Urothelium cell line (cell line): Measurements from ENCODE around the gene OGFR.

Experiments
- DNase-seq: peaks from one replicate; pipeline ENCODE4 v3.0.0; 2011; ENCODE audit warnings: low spot score, mixed read lengths
- FAIRE-seq: peaks from 2 replicates; lab custom pipeline; 2011; peaks lifted over from hg19 to GRCh38; lab: Jason Lieb, UNC

OGFR gene

GRCh38 chr20:62824476-62825332, 20.1 kb downstream of the OGFR start:
- FAIRE-seq: no peak

GRCh38 chr20:62825333-62825985, 20.8 kb downstream of the OGFR start:
- peak; percentile 61 for FAIRE-seq
- no peak for DNase-seq

More at GRCh38 chr20:62824476-62825332, 20.1 kb downstream of the OGFR start:
- DNase-seq: peak; percentile 77

- DNase-seq (no peak), FAIRE-seq (no peak)
These were observed 21.5 kb downstream of the OGFR start for GRCh38 chr20:62825986-62826645.

- FAIRE-seq (no peak), DNase-seq (no peak)
These were observed 22.1 kb downstream of the OGFR start for GRCh38 chr20:62826646-62827310.

GRCh38 chr20:62827311-62828038, 22.8 kb downstream of the OGFR start:
- FAIRE-seq (no peak), DNase-seq (no peak)

- no peak for DNase-seq
These were observed 23.4 kb downstream of the OGFR start for GRCh38 chr20:62828051-62828450.

GRCh38 chr20:62828511-62829230, 24.0 kb downstream of the OGFR start:
- FAIRE-seq: peak; percentile 89

More at GRCh38 chr20:62828051-62828450, 23.4 kb downstream of the OGFR start:
- no peak for FAIRE-seq

GRCh38 chr20:62829231-62830230, 24.9 kb downstream of the OGFR start:
- DNase-seq (no peak), FAIRE-seq (no peak)

More at GRCh38 chr20:62828511-62829230, 24.0 kb downstream of the OGFR start:
- DNase-seq: no peak

GRCh38 chr20:62830251-62830650, 25.6 kb downstream of the OGFR start:
- FAIRE-seq (no peak), DNase-seq (no peak)

GRCh38 chr20:62830821-62831220, 26.2 kb downstream of the OGFR start:
- FAIRE-seq (no peak), DNase-seq (no peak)

- no peak for DNase-seq
- FAIRE-seq: no peak
These were observed 26.7 kb downstream of the OGFR start for GRCh38 chr20:62831361-62831788.

- DNase-seq: no peak
- no peak for FAIRE-seq
These were observed 27.2 kb downstream of the OGFR start for GRCh38 chr20:62831854-62832211.

- DNase-seq: no peak
- FAIRE-seq: no peak
These were observed 27.7 kb downstream of the OGFR start for GRCh38 chr20:62832212-62832922.

- DNase-seq (no peak), FAIRE-seq (no peak)
These were observed 28.3 kb downstream of the OGFR start for GRCh38 chr20:62832951-62833391.

GRCh38 chr20:62834967-62835730, 30.5 kb downstream of the OGFR start:
- FAIRE-seq: no peak
- DNase-seq: no peak

GRCh38 chr20:62835931-62836861, 31.6 kb downstream of the OGFR start:
- no peak for FAIRE-seq
- no peak for DNase-seq
